ENCODE results near the gene NODAL.

DNA sequence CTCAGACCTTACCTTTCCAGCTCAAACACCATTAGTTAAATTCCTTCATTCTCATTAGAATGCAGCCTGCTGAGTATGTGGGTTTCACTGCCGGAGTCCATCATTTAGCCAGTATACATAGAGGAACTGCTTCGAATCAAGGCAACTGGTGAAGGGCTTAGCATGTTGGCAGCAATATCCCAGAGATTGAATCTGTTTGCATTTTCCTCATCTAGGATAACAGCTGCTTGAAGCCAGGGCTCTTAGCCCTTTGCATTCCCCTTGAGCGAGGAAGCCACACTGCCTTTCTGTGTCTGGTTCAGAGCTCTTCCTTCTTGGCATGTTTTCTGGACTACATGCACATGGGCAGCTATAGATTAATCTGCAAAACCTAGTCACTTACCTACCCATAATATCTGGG, 14.7 kb downstream of the NODAL start:
- TF ChIP-seq, protein P1, sequence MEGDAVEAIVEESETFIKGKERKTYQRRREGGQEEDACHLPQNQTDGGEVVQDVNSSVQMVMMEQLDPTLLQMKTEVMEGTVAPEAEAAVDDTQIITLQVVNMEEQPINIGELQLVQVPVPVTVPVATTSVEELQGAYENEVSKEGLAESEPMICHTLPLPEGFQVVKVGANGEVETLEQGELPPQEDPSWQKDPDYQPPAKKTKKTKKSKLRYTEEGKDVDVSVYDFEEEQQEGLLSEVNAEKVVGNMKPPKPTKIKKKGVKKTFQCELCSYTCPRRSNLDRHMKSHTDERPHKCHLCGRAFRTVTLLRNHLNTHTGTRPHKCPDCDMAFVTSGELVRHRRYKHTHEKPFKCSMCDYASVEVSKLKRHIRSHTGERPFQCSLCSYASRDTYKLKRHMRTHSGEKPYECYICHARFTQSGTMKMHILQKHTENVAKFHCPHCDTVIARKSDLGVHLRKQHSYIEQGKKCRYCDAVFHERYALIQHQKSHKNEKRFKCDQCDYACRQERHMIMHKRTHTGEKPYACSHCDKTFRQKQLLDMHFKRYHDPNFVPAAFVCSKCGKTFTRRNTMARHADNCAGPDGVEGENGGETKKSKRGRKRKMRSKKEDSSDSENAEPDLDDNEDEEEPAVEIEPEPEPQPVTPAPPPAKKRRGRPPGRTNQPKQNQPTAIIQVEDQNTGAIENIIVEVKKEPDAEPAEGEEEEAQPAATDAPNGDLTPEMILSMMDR (IDR thresholded peaks at IDR 0.05; ENCODE audit: insufficient read depth, low read length, poor library complexity, severe bottlenecking) = no peak
- no peak for TF ChIP-seq EZH2phosphoT487 (conservative IDR thresholded peaks at IDR 0.05; ENCODE audit: low read length)

Data from SU-DHL-6 (cell line).